ENCODE data around the gene G6PC2.

G6PC2 gene

DNA sequence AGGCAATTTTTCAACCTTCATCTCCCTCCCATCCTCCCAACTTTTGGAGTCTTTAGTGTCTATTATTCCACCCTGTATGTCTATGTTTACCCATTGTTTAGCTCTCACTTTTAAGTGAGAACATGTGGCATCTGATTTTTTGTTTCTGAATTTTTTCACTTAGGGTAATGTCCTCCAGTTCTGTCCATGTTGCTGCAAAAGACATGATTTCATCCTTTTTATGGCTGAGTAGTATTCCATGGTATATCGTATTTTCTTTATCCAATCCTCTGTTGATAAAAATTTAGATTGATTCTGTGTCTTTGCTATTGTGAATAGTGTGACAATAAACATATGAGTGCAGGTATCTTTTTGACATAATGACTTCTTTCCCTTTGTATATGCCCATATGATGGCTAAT lies 48.2 kb downstream of the G6PC2 start:
- no peak for DNase-seq

DNA sequence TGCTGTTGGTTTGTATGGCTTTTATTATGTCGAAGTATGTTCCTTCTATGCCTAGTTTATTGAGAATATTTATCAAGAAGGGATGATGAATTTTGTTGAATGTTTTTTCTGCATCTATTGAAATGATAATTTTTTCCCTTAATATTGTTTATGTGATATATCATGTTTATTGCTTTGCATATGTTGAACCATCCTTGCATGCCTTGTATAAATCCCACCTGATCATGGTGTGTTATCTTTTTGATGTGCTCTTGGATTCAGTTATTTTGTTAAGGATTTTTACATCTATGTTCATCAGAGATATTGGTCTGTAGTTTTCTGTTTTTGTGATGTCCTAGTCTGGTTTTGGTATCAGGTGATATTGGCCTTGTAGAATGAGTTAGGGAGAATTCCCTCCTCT lies 50.8 kb downstream of the G6PC2 start:
- DNase-seq, result no peak

DNA sequence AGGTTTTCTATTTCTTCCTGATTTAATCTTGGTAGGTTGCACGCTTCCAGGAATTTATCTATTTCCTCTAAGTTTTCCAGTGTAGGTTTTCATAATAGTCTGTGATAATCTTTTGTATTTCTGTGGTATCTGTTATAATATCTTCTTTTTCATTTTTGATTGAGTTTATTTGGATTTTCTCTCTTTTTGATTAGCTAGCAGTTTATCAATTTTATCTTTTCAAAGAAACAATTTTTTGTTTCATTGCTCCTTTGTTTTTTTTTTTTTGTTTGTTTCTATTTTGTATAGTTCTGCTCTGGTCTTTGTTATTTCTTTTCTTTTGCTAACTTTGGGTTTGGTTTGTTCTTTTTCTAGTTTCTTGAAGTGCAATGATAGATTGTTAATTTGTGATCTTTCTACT lies 51.3 kb downstream of the G6PC2 start:
- no peak for DNase-seq

DNA sequence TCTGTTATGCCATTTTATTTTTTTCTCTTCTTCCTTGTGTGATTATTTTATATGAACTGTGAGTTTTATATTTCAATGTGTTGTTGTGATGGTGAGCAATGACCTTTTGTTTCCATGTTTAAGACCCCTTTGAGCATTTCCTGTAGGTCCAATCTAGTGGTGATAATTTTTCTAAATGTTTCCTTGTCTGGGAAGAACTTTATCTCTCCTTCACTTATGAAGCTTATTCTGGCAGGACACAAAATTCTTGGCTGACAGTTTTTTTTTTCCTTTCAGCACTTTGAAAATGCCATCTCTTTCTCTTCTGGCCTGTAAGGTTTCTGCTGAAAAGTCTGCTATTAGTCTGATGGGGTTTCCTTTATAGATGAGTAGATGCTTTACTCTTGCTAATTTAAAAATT lies 53.2 kb downstream of the G6PC2 start:
- DNase-seq, result no peak

DNA sequence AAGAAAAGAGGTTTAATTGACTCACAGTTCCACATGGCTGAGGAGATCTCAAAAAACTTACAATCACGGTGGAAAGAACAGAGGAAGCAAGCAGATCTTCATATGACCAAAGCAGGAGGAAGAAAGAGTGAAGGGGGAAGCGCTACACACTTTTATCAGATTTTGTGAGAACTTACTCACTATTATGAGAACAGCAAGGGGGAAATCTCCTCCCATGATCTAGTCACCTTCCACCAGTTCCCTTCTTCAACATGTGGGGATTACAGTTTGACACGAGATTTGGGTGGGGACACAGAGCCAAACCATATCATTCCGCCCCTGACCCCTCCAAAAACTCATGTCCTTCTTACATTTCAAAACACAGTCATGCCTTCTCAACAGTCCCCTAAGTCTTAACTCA lies 54.2 kb downstream of the G6PC2 start:
- no peak for DNase-seq

DNA sequence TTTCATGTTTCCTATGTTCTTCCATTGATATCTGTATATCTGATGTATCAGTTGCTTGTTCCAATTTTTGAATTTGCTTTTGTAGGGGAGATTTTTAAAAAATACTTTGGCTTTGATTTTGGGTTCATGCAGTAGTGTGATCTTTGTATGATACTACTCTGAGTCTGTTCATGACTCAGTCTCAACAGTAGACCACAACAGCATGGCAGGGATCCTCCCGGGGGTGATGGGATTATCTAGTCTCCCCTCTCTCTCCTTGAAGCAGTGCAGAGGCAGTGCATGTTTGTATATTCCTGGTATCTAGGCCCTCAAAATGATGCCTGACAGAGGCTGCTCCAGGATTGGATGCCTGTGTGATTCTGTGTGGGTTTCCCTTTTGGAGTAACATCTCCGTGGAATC lies 55.3 kb downstream of the G6PC2 start:
- no peak for DNase-seq
